GM23248 (cell line): ENCODE data around the gene FOXE1. TPM values are rescaled to one million over a fixed set of nuclear protein-coding genes. Genes with fewer than 3 reads are reported as not detected.

ENCODE experiments used
- DNase-seq: peaks from one replicate; pipeline ENCODE4 v3.0.0-alpha.2; 2015
- H2AFZ ChIP-seq: fragments of 200-600 bp; sonication (generic); 2 replicates; pipeline ENCODE4 v1.6.1; 2016; ENCODE audit warnings: antibody characterized with exemption
- H3F3A ChIP-seq: fragments of 200-600 bp; sonication (generic); 2 replicates; pipeline ENCODE4 v1.6.1; 2016; ENCODE audit warnings: mild to moderate bottlenecking, antibody characterized with exemption, mixed run types; ENCODE audit not compliant: insufficient read depth
- H3K27ac ChIP-seq: fragments of 200-600 bp; sonication (generic); 2 replicates; pipeline ENCODE4 v1.5.1; 2016; ENCODE audit warnings: mild to moderate bottlenecking
- H3K27me3 ChIP-seq: fragments of 200-600 bp; sonication (generic); replicated peaks from 2 replicates; pipeline ENCODE4 v1.6.1; 2016; ENCODE audit warnings: mild to moderate bottlenecking; ENCODE audit not compliant: insufficient read depth
- H3K36me3 ChIP-seq: fragments of 200-600 bp; sonication (generic); 2 replicates; pipeline ENCODE4 v1.6.1; 2016; ENCODE audit warnings: low read depth, mild to moderate bottlenecking
- H3K4me1 ChIP-seq: fragments of 200-600 bp; sonication (generic); 2 replicates; pipeline ENCODE4 v1.6.1; 2016; ENCODE audit warnings: mild to moderate bottlenecking; ENCODE audit not compliant: insufficient read depth
- H3K4me2 ChIP-seq: fragments of 200-600 bp; sonication (generic); one replicate; pipeline ENCODE4 v1.6.1; 2016; ENCODE audit warnings: mild to moderate bottlenecking; ENCODE audit not compliant: unreplicated experiment
- H3K4me3 ChIP-seq: fragments of 200-600 bp; sonication (generic); 2 replicates; pipeline ENCODE4 v1.5.1; 2016; ENCODE audit warnings: mild to moderate bottlenecking
- H3K79me2 ChIP-seq: fragments of 200-600 bp; sonication (generic); 2 replicates; pipeline ENCODE4 v1.6.1; 2016; ENCODE audit warnings: mild to moderate bottlenecking; ENCODE audit not compliant: insufficient read depth
- H3K9ac ChIP-seq: fragments of 200-600 bp; sonication (generic); 2 replicates; pipeline ENCODE4 v1.6.1; 2016; ENCODE audit warnings: mild to moderate bottlenecking
- H3K9me2 ChIP-seq: fragments of 200-600 bp; sonication (generic); 2 replicates; pipeline ENCODE4 v1.6.1; 2016; ENCODE audit warnings: mixed run types, mild to moderate bottlenecking, moderate library complexity; ENCODE audit not compliant: insufficient read depth
- H3K9me3 ChIP-seq: fragments of 200-600 bp; sonication (generic); one replicate; pipeline ENCODE4 v1.6.1; 2017; ENCODE audit warnings: low read depth
- H4K20me1 ChIP-seq: fragments of 200-600 bp; sonication (generic); 2 replicates; pipeline ENCODE4 v1.6.0; 2016; ENCODE audit not compliant: insufficient read depth
- EZH2 ChIP-seq: fragments of 200-600 bp; sonication (generic); IDR thresholded peaks from 2 replicates; pipeline ENCODE4 v1.6.1; 2018; ENCODE audit warnings: antibody characterized with exemption, mild to moderate bottlenecking; ENCODE audit not compliant: insufficient read depth, poor library complexity, severe bottlenecking
- EZH2phosphoT487 ChIP-seq: fragments of 200-600 bp; sonication (generic); IDR thresholded peaks from 2 replicates; pipeline ENCODE4 v1.6.1; 2018; ENCODE audit warnings: antibody characterized with exemption, moderate library complexity, mild to moderate bottlenecking, low read depth; ENCODE audit not compliant: insufficient read depth
- WGBS, 2 experiments: methylation state at CpG; one replicate each; pipeline ENCODE4 v1.1.6; 2015 to 2017; ENCODE audit warnings: low lambda C conversion rate in 2 of 2, low coverage in 1 of 2; ENCODE audit errors: missing lambda C conversion rate in 2 of 2; 5-methylcytosine and 5-hydroxymethylcytosine counted together
- in situ Hi-C: fragments of 300-500 bp; cut with MboI; formaldehyde crosslinking; loops from 2 replicates; pipeline ENCODE4 v1.15.0; 2020
- polyA plus RNA-seq: library from polyadenylated mRNA; unstranded; fragments of >200 nt; fragmentation: Nextera tagmentation; extraction: Ambion mirVana; gene quantifications from 2 replicates; pipeline ENCODE4 v1.2.1, GENCODE V29; 2016
- total RNA-seq: library from RNA; depleted of rRNA; stranded (reverse); fragments of >200 nt; shearing (Covaris generic); gene quantifications from 2 replicates; pipeline ENCODE4 v1.2.3, GENCODE V29; 2014

FOXE1 gene
- total and polyA plus RNA-seq, 2 experiments from 2014 or later, result not detected

GRCh38 chr9:97830884-97831829 lies 21.9 kb upstream of the FOXE1 start:
- H3F3A ChIP-seq, result no peaks in the 10 kb centered on the region
- no peak overlapping the region for H3K9ac ChIP-seq
- no peak for DNase-seq
- no peak overlapping the region for H3K4me3 ChIP-seq
- TF ChIP-seq EZH2phosphoT487 (no peak), EZH2 (no peak)
- H3K9me2 ChIP-seq, result no peaks in the 10 kb centered on the region
- H2AFZ ChIP-seq, result no peak overlapping the region
- no peaks in the 10 kb centered on the region for H4K20me1 ChIP-seq
- WGBS, 2 experiments, result 18 to 26% methylated on average over 15 of the region's 15 CpGs
- H3K4me1 ChIP-seq, result no peaks in the 10 kb centered on the region
- H3K9me3 ChIP-seq, result no peaks in the 10 kb centered on the region
- H3K27me3 ChIP-seq, result peaks cover 61% of the 10 kb centered on the region
- in situ Hi-C loops, result no loop called here
- no peaks in the 10 kb centered on the region for H3K36me3 ChIP-seq
- no peaks in the 10 kb centered on the region for H3K79me2 ChIP-seq
- H3K4me2 ChIP-seq, result no peak overlapping the region
- H3K27ac ChIP-seq, result no peak overlapping the region

- Histone ChIP-seq H3K27ac (no peak overlapping the region), H3K27me3 (peaks cover 53% of the 10 kb centered on the region), H3K79me2 (no peaks in the 10 kb centered on the region), H3F3A (no peaks in the 10 kb centered on the region), H4K20me1 (no peaks in the 10 kb centered on the region), H3K9ac (no peak overlapping the region), H3K9me3 (no peaks in the 10 kb centered on the region), H3K9me2 (no peaks in the 10 kb centered on the region), H2AFZ (no peak overlapping the region), H3K4me2 (no peak overlapping the region), H3K4me3 (no peak overlapping the region), H3K36me3 (no peaks in the 10 kb centered on the region), H3K4me1 (no peaks in the 10 kb centered on the region)
- in situ Hi-C loops, result no loop called here
- TF ChIP-seq EZH2 (no peak), EZH2phosphoT487 (no peak)
- 66 to 71% methylated on average over 8 to 10 of the region's 10 CpGs for WGBS, 2 experiments
- no peak for DNase-seq
These were observed 21.0 kb upstream of the FOXE1 start for GRCh38 chr9:97831843-97832636.

GRCh38 chr9:97840521-97840920 lies 12.5 kb upstream of the FOXE1 start:
- H3K27me3 ChIP-seq, result peaks cover 50% of the 10 kb centered on the region
- no peaks in the 10 kb centered on the region for H3K36me3 ChIP-seq
- no peaks in the 10 kb centered on the region for H3K4me1 ChIP-seq
- H3K79me2 ChIP-seq, result no peaks in the 10 kb centered on the region
- no peaks in the 10 kb centered on the region for H3K9me3 ChIP-seq
- in situ Hi-C loops, result no loop called here
- DNase-seq, result no peak
- no peak overlapping the region for H3K27ac ChIP-seq
- no peak overlapping the region for H3K4me3 ChIP-seq
- no peak overlapping the region for H2AFZ ChIP-seq
- no peak overlapping the region for H3K9ac ChIP-seq
- no peaks in the 10 kb centered on the region for H3K9me2 ChIP-seq
- H3F3A ChIP-seq, result peaks cover 13% of the 10 kb centered on the region
- no peak for TF ChIP-seq EZH2
- no peak for TF ChIP-seq EZH2phosphoT487
- no peak overlapping the region for H3K4me2 ChIP-seq
- no peaks in the 10 kb centered on the region for H4K20me1 ChIP-seq

- TF ChIP-seq EZH2 (no peak), EZH2phosphoT487 (no peak)
- H2AFZ ChIP-seq, result no peak overlapping the region
- peaks cover 60% of the 10 kb centered on the region for H3K27me3 ChIP-seq
- no peaks in the 10 kb centered on the region for H3K9me3 ChIP-seq
- WGBS, 2 experiments, result 81 to 84% methylated on average over 2 of the region's 2 CpGs
- H3K4me1 ChIP-seq, result no peaks in the 10 kb centered on the region
- peaks cover 13% of the 10 kb centered on the region for H3F3A ChIP-seq
- H3K79me2 ChIP-seq, result no peaks in the 10 kb centered on the region
- no peaks in the 10 kb centered on the region for H3K9me2 ChIP-seq
- no peak for DNase-seq
- H3K9ac ChIP-seq, result no peak overlapping the region
- no peaks in the 10 kb centered on the region for H4K20me1 ChIP-seq
- in situ Hi-C loops, result no loop called here
- H3K4me2 ChIP-seq, result no peak overlapping the region
- no peak overlapping the region for H3K27ac ChIP-seq
- no peaks in the 10 kb centered on the region for H3K36me3 ChIP-seq
- no peak overlapping the region for H3K4me3 ChIP-seq
These were observed 10.1 kb upstream of the FOXE1 start for GRCh38 chr9:97842960-97843359.
